ENCODE results near the gene SLC43A1. TPM values are rescaled to one million over a fixed set of nuclear protein-coding genes. Genes with fewer than 3 reads are reported as not detected.

Gene SLC43A1
- total RNA-seq, 4 donors from 2014 or later = 9.8 to 25.1 (median 18.3) TPM

GRCh38 chr11:57496109-57496820 lies 19.2 kb downstream of the SLC43A1 start:
- no peak for TF ChIP-seq CTCF (IDR thresholded peaks at IDR 0.05; ENCODE audit: low read depth)

- TF ChIP-seq CTCF (IDR thresholded peaks at IDR 0.05; ENCODE audit: low read depth) = no peak
Observed at GRCh38 chr11:57493507-57494503, 21.7 kb downstream of the SLC43A1 start.

- no peak for TF ChIP-seq CTCF (IDR thresholded peaks at IDR 0.05; ENCODE audit: low read depth)
Observed at GRCh38 chr11:57491371-57492061, 24.0 kb downstream of the SLC43A1 start.

- no peak for TF ChIP-seq CTCF (IDR thresholded peaks at IDR 0.05; ENCODE audit: low read depth)
Observed at GRCh38 chr11:57490456-57491248, 24.9 kb downstream of the SLC43A1 start.

GRCh38 chr11:57487920-57488659 lies 27.4 kb downstream of the SLC43A1 start:
- no peak for TF ChIP-seq CTCF (IDR thresholded peaks at IDR 0.05; ENCODE audit: low read depth)

GRCh38 chr11:57487021-57487778 lies 28.3 kb downstream of the SLC43A1 start:
- TF ChIP-seq CTCF (IDR thresholded peaks at IDR 0.05; ENCODE audit: low read depth) = no peak

Measured in subcutaneous adipose tissue (tissue), 4 donors.